IPS DF 6.9 (cell line): ENCODE results near the gene PLTP.

Experiments used
- DNase-seq: peaks from one replicate; pipeline ENCODE4 v3.0.0-alpha.2; 2013; ENCODE audit warnings: low read depth, low spot score
- H3K27ac ChIP-seq: one replicate; pipeline ENCODE4 v1.5.1; 2013; ENCODE audit warnings: low read length, control low read depth
- H3K27me3 ChIP-seq: 2 replicates; pipeline ENCODE4 v1.6.1; 2013; ENCODE audit warnings: mild to moderate bottlenecking, low read length; ENCODE audit not compliant: control insufficient read depth, insufficient read depth
- H3K36me3 ChIP-seq: 2 replicates; pipeline ENCODE4 v1.6.1; 2013; ENCODE audit warnings: low read length; ENCODE audit not compliant: control insufficient read depth, insufficient read depth
- H3K4me1 ChIP-seq: 2 replicates; pipeline ENCODE4 v1.6.1; 2013; ENCODE audit warnings: low read length; ENCODE audit not compliant: control insufficient read depth, insufficient read depth
- H3K4me3 ChIP-seq: 2 replicates; pipeline ENCODE4 v1.5.1; 2013; ENCODE audit warnings: mild to moderate bottlenecking, low read length
- H3K9me3 ChIP-seq: 2 replicates; pipeline ENCODE4 v1.6.1; 2013; ENCODE audit warnings: low read length, inconsistent platforms; ENCODE audit not compliant: control insufficient read depth, insufficient read depth
- WGBS: extraction: QIAGEN DNeasy Blood & Tissue Kit; methylation state at CpG from one replicate; pipeline ENCODE4 v1.1.7; 2013; ENCODE audit warnings: mixed read lengths, missing lambda C conversion rate; ENCODE audit not compliant: insufficient read length, insufficient coverage; 5-methylcytosine and 5-hydroxymethylcytosine counted together

PLTP gene

GRCh38 chr20:45943613-45944012, 31.7 kb upstream of the PLTP start:
- DNase-seq = no peak
- peaks cover 75% of the 10 kb centered on the region for H3K36me3 ChIP-seq
- WGBS = no CpG with 5 or more reads among the region's 6 CpGs
- H3K9me3 ChIP-seq = no peaks in the 10 kb centered on the region
- no peaks in the 10 kb centered on the region for H3K27me3 ChIP-seq
- no peak overlapping the region for H3K4me3 ChIP-seq
- no peak overlapping the region for H3K27ac ChIP-seq
- H3K4me1 ChIP-seq = 0 out of 2 replicates have a peak, but pooled peaks cover 2% of the 10 kb centered on the region

GRCh38 chr20:45940469-45940868, 28.5 kb upstream of the PLTP start:
- WGBS = no CpG with 5 or more reads among the region's 13 CpGs
- H3K36me3 ChIP-seq = peaks cover 51% of the 10 kb centered on the region
- H3K4me3 ChIP-seq = no peak overlapping the region
- H3K27me3 ChIP-seq = no peaks in the 10 kb centered on the region
- no peak overlapping the region for H3K27ac ChIP-seq
- 0 out of 2 replicates have a peak, but pooled peaks cover 2% of the 10 kb centered on the region for H3K4me1 ChIP-seq
- no peaks in the 10 kb centered on the region for H3K9me3 ChIP-seq
- DNase-seq = no peak

GRCh38 chr20:45940053-45940452, 28.1 kb upstream of the PLTP start:
- Histone ChIP-seq H3K27ac (no peak overlapping the region), H3K36me3 (peaks cover 47% of the 10 kb centered on the region), H3K27me3 (no peaks in the 10 kb centered on the region), H3K9me3 (no peaks in the 10 kb centered on the region), H3K4me3 (no peak overlapping the region), H3K4me1 (0 out of 2 replicates have a peak, but pooled peaks cover 2% of the 10 kb centered on the region)
- WGBS = no CpG with 5 or more reads among the region's 3 CpGs
- no peak for DNase-seq

GRCh38 chr20:45938727-45939438, 26.9 kb upstream of the PLTP start:
- Histone ChIP-seq H3K27me3 (no peaks in the 10 kb centered on the region), H3K27ac (no peak overlapping the region), H3K9me3 (no peaks in the 10 kb centered on the region), H3K4me1 (0 out of 2 replicates have a peak, but pooled peaks cover 2% of the 10 kb centered on the region), H3K4me3 (no peak overlapping the region), H3K36me3 (peaks cover 36% of the 10 kb centered on the region)
- no CpG with 5 or more reads among the region's 13 CpGs for WGBS
- peak; percentile 39 for DNase-seq

- no CpG with 5 or more reads among the region's 2 CpGs for WGBS
- Histone ChIP-seq H3K27me3 (no peaks in the 10 kb centered on the region), H3K27ac (no peak overlapping the region), H3K4me1 (0 out of 2 replicates have a peak, but pooled peaks cover 2% of the 10 kb centered on the region), H3K4me3 (no peak overlapping the region), H3K9me3 (no peaks in the 10 kb centered on the region), H3K36me3 (peaks cover 26% of the 10 kb centered on the region)
- DNase-seq = no peak
These were observed 25.8 kb upstream of the PLTP start for GRCh38 chr20:45937765-45938164.

GRCh38 chr20:45935416-45936046, 23.6 kb upstream of the PLTP start:
- DNase-seq = no peak
- Histone ChIP-seq H3K4me3 (peak overlapping the region; percentile 88; the same call in 1 of the 2 replicates), H3K27me3 (no peaks in the 10 kb centered on the region), H3K9me3 (no peaks in the 10 kb centered on the region), H3K4me1 (0 out of 2 replicates have a peak, but pooled peaks cover 2% of the 10 kb centered on the region), H3K36me3 (peaks cover 20% of the 10 kb centered on the region), H3K27ac (no peak overlapping the region)
- WGBS = no CpG with 5 or more reads among the region's 21 CpGs

- DNase-seq = peak; percentile 97
- Histone ChIP-seq H3K27me3 (no peaks in the 10 kb centered on the region), H3K4me3 (peak within 1 kb of the TSS; percentile 88), H3K9me3 (no peaks in the 10 kb centered on the region), H3K36me3 (peaks cover 13% of the 10 kb centered on the region; the same call in 1 of the 2 replicates), H3K4me1 (0 out of 2 replicates have a peak, but pooled peaks cover 2% of the 10 kb centered on the region), H3K27ac (peak within 1 kb of the TSS; percentile 25)
- WGBS = no CpG with 5 or more reads among the region's 102 CpGs
These were observed 22.8 kb upstream of the PLTP start, which contains the start of gene PCIF1 for GRCh38 chr20:45934586-45935415. TSS of gene PCIF1 (plus strand) at chr20:45934683. CDS start at chr20:45939000, 4,317 bp downstream.

GRCh38 chr20:45934046-45934585, 22.2 kb upstream of the PLTP start:
- peak; percentile 35 for DNase-seq
- Histone ChIP-seq H3K4me3 (peak overlapping the region; percentile 77; the same call in 1 of the 2 replicates), H3K36me3 (peaks cover 8% of the 10 kb centered on the region; the same call in 1 of the 2 replicates), H3K27me3 (no peaks in the 10 kb centered on the region), H3K27ac (peak overlapping the region; percentile 25), H3K4me1 (0 out of 2 replicates have a peak, but pooled peaks cover 2% of the 10 kb centered on the region), H3K9me3 (no peaks in the 10 kb centered on the region)
- WGBS = no CpG with 5 or more reads among the region's 34 CpGs

- DNase-seq = peak; percentile 89
- H3K9me3 ChIP-seq = no peaks in the 10 kb centered on the region
- no peaks in the 10 kb centered on the region for H3K4me1 ChIP-seq
- H3K27me3 ChIP-seq = no peaks in the 10 kb centered on the region
- WGBS = no CpG with 5 or more reads among the region's 22 CpGs
- peaks cover 5% of the 10 kb centered on the region; the same call in 1 of the 2 replicates for H3K36me3 ChIP-seq
- H3K27ac ChIP-seq = peak overlapping the region; percentile 25
- peak overlapping the region; percentile 77; the same call in 1 of the 2 replicates for H3K4me3 ChIP-seq
These were observed 21.5 kb upstream of the PLTP start for GRCh38 chr20:45933266-45934045.
